ENCODE results near the gene ZNF580.

DNA sequence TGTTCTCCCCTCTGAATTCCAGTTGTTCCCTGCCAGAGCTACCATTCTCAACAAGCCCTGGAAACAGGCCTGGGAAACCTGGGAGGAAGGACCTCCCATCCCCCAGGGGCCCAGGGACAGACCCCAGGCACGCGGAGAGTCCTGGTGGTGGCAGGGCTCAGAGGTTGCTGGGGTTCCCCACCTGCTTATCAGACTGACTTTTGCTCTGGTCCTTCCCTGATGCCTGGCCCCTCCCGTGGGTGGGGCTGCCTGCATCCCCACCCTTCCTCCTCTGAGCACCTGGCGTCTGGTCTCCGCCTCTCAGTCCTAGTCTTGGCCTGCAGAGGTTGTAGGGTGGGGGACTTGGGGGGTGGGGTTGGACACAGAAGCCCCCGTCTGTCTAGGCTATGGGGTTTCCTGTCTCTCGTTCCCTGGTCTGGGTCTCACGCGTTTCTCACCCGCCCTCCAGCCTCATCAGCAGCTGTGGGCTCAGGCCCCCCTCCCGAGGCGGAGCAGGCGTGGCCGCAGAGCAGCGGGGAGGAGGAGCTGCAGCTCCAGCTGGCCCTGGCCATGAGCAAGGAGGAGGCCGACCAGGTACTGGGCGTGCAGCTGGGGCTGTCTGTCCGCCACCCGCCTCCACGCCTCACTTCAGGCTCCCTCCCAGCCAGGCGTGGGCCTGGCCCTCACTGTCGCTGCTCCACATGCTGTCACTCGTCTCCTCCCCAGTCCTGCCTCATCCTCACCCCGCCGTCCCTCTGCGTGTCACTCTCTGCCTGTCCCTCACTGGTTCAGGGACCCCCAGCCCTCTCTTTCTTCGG, 47.8 kb downstream of the ZNF580 start:
- no peak for TF ChIP-seq CTCF (IDR thresholded peaks at IDR 0.05; ENCODE audit: poor library complexity)
- no peak for TF ChIP-seq EZH2phosphoT487 (IDR thresholded peaks at IDR 0.05; ENCODE audit: low read depth, severe bottlenecking, unreplicated experiment)
- TF ChIP-seq EZH2 (IDR thresholded peaks at IDR 0.05; ENCODE audit: borderline replicate concordance), result no peak
